Bone marrow (tissue), 2 donors: ENCODE data around the gene PCDH19.

Experiments
- DNase-seq, 2 donors: peaks; one replicate each; lab custom pipeline; 2025; lab: John Stamatoyannopoulos, UW

PCDH19 gene

GRCh38 chrX:100407147-100407783 is 2.8 kb downstream of the PCDH19 start:
- DNase-seq = no peak

GRCh38 chrX:100405424-100405823 is 4.6 kb downstream of the PCDH19 start:
- no peak for DNase-seq

- DNase-seq = no peak
Observed at GRCh38 chrX:100404851-100405250, 5.2 kb downstream of the PCDH19 start.

- no peak for DNase-seq
Observed at GRCh38 chrX:100395781-100396180, 14.3 kb downstream of the PCDH19 start.

- no peak for DNase-seq
Observed at GRCh38 chrX:100381619-100382018, 28.5 kb downstream of the PCDH19 start.

- no peak for DNase-seq
Observed at GRCh38 chrX:100379388-100379986, 30.6 kb downstream of the PCDH19 start.

- DNase-seq = no peak
Observed at GRCh38 chrX:100377826-100378225, 32.2 kb downstream of the PCDH19 start.

GRCh38 chrX:100376576-100376975 is 33.5 kb downstream of the PCDH19 start:
- no peak for DNase-seq

- DNase-seq = no peak
Observed at GRCh38 chrX:100373673-100374072, 36.4 kb downstream of the PCDH19 start.

- no peak for DNase-seq
Observed at GRCh38 chrX:100368167-100368566, 41.9 kb downstream of the PCDH19 start.

- DNase-seq = no peak
Observed at GRCh38 chrX:100363896-100364295, 46.2 kb downstream of the PCDH19 start.

GRCh38 chrX:100358766-100359165 is 51.3 kb downstream of the PCDH19 start:
- DNase-seq = no peak

- DNase-seq = no peak
Observed at GRCh38 chrX:100356351-100356896, 53.6 kb downstream of the PCDH19 start.

- DNase-seq = no peak
Observed at GRCh38 chrX:100355680-100356079, 54.4 kb downstream of the PCDH19 start.

- no peak for DNase-seq
Observed at GRCh38 chrX:100353326-100353725, 56.7 kb downstream of the PCDH19 start.

- DNase-seq = no peak
Observed at GRCh38 chrX:100350704-100351489, 59.2 kb downstream of the PCDH19 start.

GRCh38 chrX:100349391-100349790 is 60.7 kb downstream of the PCDH19 start:
- DNase-seq = no peak

GRCh38 chrX:100341142-100341510 is 68.9 kb downstream of the PCDH19 start:
- no peak for DNase-seq

- DNase-seq = no peak
Observed at GRCh38 chrX:100340491-100341141, 69.5 kb downstream of the PCDH19 start.

GRCh38 chrX:100328351-100328750 is 81.7 kb downstream of the PCDH19 start:
- DNase-seq = no peak

GRCh38 chrX:100319716-100320115 is 90.4 kb downstream of the PCDH19 start:
- DNase-seq = no peak

GRCh38 chrX:100316987-100317386 is 93.1 kb downstream of the PCDH19 start:
- DNase-seq = no peak
